EL (cell line): ENCODE measurements around the gene CLDN24.
"Not testable (repeated sequence)": the region's sequence is repeated elsewhere in the genome, so short reads cannot be mapped to it uniquely, and the experiment has no call there.

Experiments used
- DNase-seq: peaks from one replicate; pipeline ENCODE4 v3.0.0-alpha.2; 2016

CLDN24 gene

DNA sequence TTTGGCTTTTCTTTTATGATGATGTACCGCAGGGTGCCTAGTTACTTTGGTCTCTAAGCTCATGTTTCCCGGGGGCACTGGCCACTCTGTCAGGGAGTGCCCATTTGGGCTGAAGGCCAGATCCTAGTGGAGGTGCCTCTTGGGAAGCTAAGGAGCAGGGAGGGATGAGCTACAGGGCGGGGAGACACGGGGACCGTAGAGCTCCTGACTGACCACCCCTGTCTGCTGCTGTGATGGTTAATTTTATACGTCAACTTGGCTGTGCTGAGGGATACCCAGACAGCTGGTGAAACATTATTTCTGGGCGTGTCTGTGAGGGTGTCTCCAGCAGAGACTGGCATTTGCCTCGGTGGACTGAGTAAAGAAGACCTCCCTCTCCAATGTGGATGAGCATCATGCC lies 24.9 kb upstream of the CLDN24 start:
- DNase-seq: no peak

GRCh38 chr4:183345261-183345660 lies 23.0 kb upstream of the CLDN24 start:
- DNase-seq: no peak

GRCh38 chr4:183344523-183345255 lies 22.5 kb upstream of the CLDN24 start:
- no peak for DNase-seq

GRCh38 chr4:183343730-183344129 lies 21.5 kb upstream of the CLDN24 start:
- no peak for DNase-seq

- DNase-seq: no peak
Observed at GRCh38 chr4:183342541-183343533, 20.6 kb upstream of the CLDN24 start.

- DNase-seq: no peak
Observed at GRCh38 chr4:183337833-183338232, 15.6 kb upstream of the CLDN24 start.

DNA sequence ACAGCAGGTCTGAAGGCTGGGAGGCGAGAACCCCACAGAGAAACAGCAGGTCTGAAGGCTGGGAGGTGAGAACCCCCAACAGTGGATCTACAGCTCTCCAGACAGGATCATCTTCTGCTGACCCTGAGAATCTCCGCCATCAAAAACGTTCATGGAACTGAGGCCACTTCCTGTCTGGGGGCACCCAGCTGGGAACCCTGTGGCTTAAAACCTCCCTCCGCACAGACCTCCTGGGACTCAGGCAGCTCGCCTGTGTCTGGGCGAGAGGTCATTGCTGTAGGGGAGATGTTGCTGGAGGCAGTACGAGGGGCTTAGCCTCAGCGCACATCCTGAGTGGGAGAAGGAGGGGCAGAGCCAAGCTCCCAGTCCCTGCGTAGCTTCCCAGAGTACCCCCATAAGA lies 15.1 kb upstream of the CLDN24 start:
- no peak for DNase-seq

- peak; percentile 94 for DNase-seq
Observed at GRCh38 chr4:183335369-183335940, 13.2 kb upstream of the CLDN24 start.

DNA sequence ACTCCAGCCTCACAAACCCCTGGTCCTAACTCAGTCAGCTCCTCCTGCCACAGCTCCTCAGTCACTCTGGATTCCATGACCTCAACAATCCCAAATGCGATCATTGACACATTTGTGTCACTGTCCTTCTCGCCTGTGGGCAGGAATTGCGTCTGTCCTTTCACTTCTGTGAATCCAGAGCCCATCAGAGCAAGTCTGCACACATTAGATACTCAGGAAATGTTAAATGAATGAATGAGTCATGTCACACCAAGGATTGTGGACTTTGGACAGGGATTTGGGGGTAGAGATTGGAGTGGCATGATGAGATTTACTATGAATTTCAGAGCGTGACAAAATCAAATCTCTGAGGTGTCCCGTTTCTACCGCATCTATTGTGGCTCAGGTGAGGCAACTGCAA lies 11.8 kb upstream of the CLDN24 start:
- peak; percentile 24 for DNase-seq

DNA sequence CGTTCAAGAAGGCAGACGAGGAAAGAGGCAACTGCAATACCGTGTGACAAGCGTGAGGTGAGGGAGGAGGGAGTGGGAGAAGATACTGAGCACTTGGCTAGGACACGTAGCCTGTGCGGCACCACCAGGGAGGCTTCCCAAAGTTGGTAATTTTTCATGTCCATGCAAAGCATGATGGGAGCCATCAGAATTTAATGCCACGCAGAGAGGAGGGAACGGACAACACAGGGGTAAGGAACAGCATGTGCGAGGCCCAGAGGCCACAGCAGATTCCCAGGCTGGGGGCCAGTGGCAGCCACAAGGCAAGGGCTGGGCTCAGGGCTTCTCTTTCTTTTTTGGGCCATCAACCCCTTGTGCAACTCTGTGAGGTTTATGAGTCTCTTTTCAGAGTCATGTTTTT lies 11.0 kb upstream of the CLDN24 start:
- DNase-seq: no peak

GRCh38 chr4:183332447-183332846 lies 10.2 kb upstream of the CLDN24 start:
- no peak for DNase-seq

- DNase-seq: no peak
Observed at GRCh38 chr4:183330841-183331240, 8.6 kb upstream of the CLDN24 start.

DNA sequence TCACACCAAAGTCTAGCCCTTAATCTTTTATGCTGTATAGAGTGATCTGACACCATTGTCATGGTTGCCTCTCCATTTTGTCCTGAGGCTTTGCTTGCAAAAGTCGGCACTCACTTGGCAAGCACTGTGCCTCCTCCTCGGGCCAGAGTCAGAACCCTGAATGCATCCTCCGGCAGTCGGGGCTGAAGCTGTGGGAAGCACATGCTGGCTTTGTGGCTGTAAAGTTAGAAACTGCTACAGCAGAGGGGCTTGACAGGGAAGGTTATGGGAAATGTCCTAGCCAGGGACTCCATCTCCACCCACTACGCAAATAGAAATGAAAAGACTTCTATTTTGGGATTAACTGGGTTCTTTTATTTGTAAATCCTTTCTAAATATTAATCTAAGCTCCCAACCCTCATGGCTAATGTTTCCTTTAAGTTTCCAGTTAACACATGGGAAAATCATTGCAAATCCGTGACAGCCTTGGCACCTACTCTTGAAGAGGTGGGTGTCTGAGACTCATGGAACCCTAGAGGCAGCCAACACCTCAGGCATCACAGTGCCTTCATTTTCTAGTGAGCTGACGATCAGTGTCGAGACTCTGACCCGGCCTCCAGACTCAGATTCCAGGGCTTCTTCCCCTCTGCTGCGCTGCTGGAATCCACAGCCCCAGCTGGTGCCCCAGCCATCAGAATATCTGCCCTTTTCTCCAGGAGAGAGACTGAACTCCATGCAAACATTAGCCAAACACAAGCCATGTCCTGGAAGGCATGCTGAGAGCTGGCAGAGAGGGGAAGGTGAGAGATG lies 7.9 kb upstream of the CLDN24 start:
- DNase-seq: no peak

DNA sequence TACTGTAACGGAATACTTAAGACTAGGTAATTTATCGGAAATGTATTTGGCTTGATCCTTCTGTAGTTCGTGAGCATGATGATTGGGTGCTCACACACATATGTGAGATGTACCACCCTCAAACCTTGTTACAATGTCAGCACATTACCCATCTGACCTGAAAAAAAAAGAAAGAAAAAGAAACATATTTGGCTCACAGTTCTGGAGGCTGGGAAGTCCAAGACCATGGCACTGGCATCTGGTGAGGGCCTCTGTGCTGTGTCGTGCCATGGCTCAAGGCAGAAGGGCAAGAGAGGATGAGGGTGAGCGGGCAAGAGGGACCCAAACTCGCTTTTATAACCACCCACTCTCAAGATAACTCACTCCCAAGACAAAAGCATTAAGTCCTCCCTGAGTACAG lies 7.0 kb upstream of the CLDN24 start:
- DNase-seq: no peak

DNA sequence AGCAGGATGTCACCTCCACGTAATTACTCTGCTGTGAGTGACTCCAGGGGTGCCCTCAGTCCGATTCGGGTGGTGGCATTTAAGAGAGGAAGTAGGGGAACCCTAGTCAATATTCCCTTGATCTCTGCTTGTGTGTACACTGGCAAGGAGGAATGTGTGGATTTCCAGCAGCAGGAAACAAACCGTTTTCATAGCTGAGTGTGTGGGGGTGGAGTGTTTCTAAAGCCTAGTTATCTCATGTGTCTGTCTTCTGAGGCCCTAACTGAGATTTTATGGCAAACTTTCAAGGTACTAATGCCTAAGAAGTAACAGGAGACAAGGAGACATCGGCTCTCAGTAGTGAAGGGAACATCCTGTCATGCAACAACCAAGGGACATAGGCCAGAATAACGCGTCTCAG lies 6.6 kb upstream of the CLDN24 start:
- DNase-seq: peak; percentile 35

GRCh38 chr4:183327827-183328226 lies 5.6 kb upstream of the CLDN24 start:
- DNase-seq: no peak

DNA sequence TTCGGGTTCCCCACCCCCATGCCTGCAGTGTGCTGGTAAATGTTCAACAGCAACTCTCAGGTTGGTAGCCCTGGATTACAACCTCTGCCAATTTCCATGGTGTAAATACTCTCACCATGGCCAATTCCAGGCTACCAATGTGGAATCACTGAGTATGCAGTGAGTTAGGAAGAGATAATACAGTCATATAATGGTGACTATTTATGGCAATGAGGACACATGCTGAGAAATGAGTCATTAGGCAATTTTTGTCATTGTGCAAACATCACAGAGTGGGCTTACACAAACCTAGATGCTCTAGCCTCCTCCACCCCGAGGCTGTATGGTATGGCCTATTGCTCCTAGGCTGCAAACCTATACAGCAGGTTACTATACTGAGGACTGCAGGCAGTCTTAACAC lies 4.6 kb upstream of the CLDN24 start:
- DNase-seq: peak; percentile 33

- DNase-seq: not testable (repeated sequence)
Observed at GRCh38 chr4:183326387-183326786, 4.2 kb upstream of the CLDN24 start.

DNA sequence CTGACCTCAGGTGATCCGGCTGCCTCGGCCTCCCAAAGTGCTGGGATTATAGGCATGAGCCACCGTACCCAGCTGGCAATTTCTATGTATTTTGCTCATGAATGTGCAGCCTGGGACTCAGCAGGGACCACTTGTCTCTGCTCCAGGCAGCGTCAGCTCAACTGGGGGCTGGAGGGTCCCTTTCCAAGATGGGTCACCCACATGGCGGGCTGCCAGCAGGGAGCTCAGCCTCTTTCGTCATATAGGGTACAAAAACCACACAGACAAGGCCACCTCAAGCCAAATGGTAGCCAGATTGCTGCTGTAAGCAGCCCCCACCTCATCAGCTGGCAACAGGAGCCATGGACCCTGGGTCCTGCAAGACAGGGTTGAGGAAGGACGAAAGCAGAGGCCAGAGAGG lies 2.4 kb upstream of the CLDN24 start:
- no peak for DNase-seq

GRCh38 chr4:183324056-183324455 lies 1.8 kb upstream of the CLDN24 start:
- not testable (repeated sequence) for DNase-seq

DNA sequence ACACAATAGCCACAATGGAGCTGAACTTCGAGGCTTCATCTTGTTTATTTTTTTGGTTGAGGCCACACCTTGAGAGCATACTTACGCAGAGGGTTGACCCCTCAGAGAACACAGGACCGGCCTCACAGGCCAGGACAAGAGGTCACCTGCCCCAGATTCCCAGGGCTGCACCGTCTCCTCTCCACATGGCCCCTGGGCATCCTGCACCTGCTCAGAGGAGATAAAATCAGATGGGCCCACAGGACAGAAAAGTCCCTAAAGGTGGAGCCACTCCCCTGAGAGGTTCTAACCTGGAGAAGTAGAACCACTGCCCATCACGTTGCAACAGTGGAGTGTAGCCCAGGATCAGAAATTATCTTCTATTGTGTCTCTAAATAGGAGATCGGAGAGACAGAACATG lies 1.1 kb upstream of the CLDN24 start:
- DNase-seq: no peak

GRCh38 chr4:183321516-183321915 lies 710 bp downstream of the CLDN24 start:
- DNase-seq: no peak

GRCh38 chr4:183321079-183321478 lies 1.1 kb downstream of the CLDN24 start:
- DNase-seq: no peak
